ENCODE measurements around the gene WDR27. TPM values are rescaled to one million over a fixed set of nuclear protein-coding genes. Genes with fewer than 3 reads are reported as not detected.

Gene WDR27
- total RNA-seq, 2 experiments from 2014 or later = 77.2 to 108 TPM

DNA sequence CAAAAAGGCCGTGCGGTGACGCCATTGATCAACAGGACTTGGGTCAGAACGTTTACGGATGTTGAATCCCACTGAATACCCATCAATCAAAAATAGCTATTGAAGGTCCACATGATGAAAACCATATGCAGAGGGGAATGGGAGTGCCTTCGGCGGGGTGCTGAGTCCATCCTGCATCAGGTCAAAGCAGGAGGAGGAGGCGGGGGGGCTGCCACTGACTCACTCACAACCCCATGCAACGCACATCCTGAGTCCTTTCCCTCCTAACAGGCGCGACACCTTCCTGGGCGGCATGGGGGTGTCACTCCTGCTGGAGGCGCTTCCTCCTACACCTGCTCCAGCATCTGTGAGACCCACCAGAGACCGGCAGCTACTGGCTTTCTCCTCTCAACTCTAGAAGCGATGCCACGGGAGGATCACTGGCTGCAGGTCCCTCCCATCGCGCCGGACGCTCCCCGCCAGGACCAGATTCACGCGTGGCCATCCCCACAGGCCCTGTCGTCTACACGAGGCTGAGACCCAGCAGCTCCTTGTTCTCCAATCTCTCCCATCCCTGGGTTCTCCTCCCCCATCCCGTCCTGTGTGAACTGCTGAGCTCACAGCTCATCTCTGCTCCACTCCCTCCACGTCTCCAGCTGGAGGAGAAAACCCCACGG is 277.6 kb downstream of the WDR27 start:
- Histone ChIP-seq H3K9me2 (ENCODE audit: insufficient read depth, low read length) (no peaks in the 10 kb centered on the region), H3K79me2 (ENCODE audit: insufficient read depth, low read depth, low read length) (no peaks in the 10 kb centered on the region)
- intact Hi-C loops (cut with micrococcal nuclease; ENCODE audit: unreplicated experiment) = no loop called here

GRCh38 chr6:169421586-169422264 is 280.1 kb downstream of the WDR27 start:
- POLR2A ChIA-PET = interaction anchor here (0.6 kb wide), 1 partner anchor 16 kb away, joined by 3 read pairs; no protein-coding TSS in a partner anchor

More for the DNA sequence above, 277.6 kb downstream of the WDR27 start:
- Histone ChIP-seq H3K27ac (ENCODE audit: low read depth, low read length, poor library complexity, severe bottlenecking) (no peak overlapping the region), H2AFZ (ENCODE audit: low read length) (no peak overlapping the region), H3K36me3 (ENCODE audit: insufficient read depth, low read length) (no peaks in the 10 kb centered on the region), H3K9me3 (ENCODE audit: low read length) (no peaks in the 10 kb centered on the region), H3K4me1 (ENCODE audit: insufficient read depth, low read length, poor library complexity, severe bottlenecking) (no peaks in the 10 kb centered on the region), H3K4me2 (ENCODE audit: low read length) (no peak overlapping the region), H4K20me1 (ENCODE audit: insufficient read depth, low read length) (no peaks in the 10 kb centered on the region), H3K4me3 (ENCODE audit: low read depth, low read length, poor library complexity, severe bottlenecking) (no peak overlapping the region)
- no peak for DNase-seq (ENCODE audit: low spot score)
- POLR2A ChIA-PET = interaction anchor here (0.6 kb wide), 1 partner anchor 458 kb away, joined by 3 read pairs; no protein-coding TSS in a partner anchor
- CTCF ChIA-PET (ENCODE audit: unreplicated experiment) = no interaction called here
- BruUV-seq (replicated peaks) = no TSS peak
- TF ChIP-seq, protein P1, sequence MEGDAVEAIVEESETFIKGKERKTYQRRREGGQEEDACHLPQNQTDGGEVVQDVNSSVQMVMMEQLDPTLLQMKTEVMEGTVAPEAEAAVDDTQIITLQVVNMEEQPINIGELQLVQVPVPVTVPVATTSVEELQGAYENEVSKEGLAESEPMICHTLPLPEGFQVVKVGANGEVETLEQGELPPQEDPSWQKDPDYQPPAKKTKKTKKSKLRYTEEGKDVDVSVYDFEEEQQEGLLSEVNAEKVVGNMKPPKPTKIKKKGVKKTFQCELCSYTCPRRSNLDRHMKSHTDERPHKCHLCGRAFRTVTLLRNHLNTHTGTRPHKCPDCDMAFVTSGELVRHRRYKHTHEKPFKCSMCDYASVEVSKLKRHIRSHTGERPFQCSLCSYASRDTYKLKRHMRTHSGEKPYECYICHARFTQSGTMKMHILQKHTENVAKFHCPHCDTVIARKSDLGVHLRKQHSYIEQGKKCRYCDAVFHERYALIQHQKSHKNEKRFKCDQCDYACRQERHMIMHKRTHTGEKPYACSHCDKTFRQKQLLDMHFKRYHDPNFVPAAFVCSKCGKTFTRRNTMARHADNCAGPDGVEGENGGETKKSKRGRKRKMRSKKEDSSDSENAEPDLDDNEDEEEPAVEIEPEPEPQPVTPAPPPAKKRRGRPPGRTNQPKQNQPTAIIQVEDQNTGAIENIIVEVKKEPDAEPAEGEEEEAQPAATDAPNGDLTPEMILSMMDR (conservative IDR thresholded peaks at IDR 0.05; ENCODE audit: low read length) = no peak
- TF ChIP-seq EZH2phosphoT487 (IDR thresholded peaks at IDR 0.05; ENCODE audit: borderline replicate concordance, low read depth, low read length) = no peak

More at GRCh38 chr6:169421586-169422264, 280.1 kb downstream of the WDR27 start:
- DNase-seq (ENCODE audit: low spot score) = no peak
- CTCF ChIA-PET (ENCODE audit: unreplicated experiment) = no interaction called here
- H3K4me1 ChIP-seq (ENCODE audit: insufficient read depth, low read length, poor library complexity, severe bottlenecking) = no peaks in the 10 kb centered on the region
- H3K9me2 ChIP-seq (ENCODE audit: insufficient read depth, low read length) = no peaks in the 10 kb centered on the region
- H2AFZ ChIP-seq (ENCODE audit: low read length) = no peak overlapping the region
- H3K4me2 ChIP-seq (ENCODE audit: low read length) = no peak overlapping the region
- no TSS peak for BruUV-seq (replicated peaks)
- intact Hi-C loops (cut with micrococcal nuclease; ENCODE audit: unreplicated experiment) = no loop called here
- no peaks in the 10 kb centered on the region for H3K36me3 ChIP-seq (ENCODE audit: insufficient read depth, low read length)
- H3K4me3 ChIP-seq (ENCODE audit: low read depth, low read length, poor library complexity, severe bottlenecking) = no peak overlapping the region
- TF ChIP-seq EZH2phosphoT487 (IDR thresholded peaks at IDR 0.05; ENCODE audit: borderline replicate concordance, low read depth, low read length) = no peak
- TF ChIP-seq, protein P1 (conservative IDR thresholded peaks at IDR 0.05; ENCODE audit: low read length) = no peak
- no peak overlapping the region for H3K27ac ChIP-seq (ENCODE audit: low read depth, low read length, poor library complexity, severe bottlenecking)
- H3K9me3 ChIP-seq (ENCODE audit: low read length) = no peaks in the 10 kb centered on the region
- H4K20me1 ChIP-seq (ENCODE audit: insufficient read depth, low read length) = no peaks in the 10 kb centered on the region
- H3K79me2 ChIP-seq (ENCODE audit: insufficient read depth, low read depth, low read length) = no peaks in the 10 kb centered on the region
